Left ventricle myocardium inferior (tissue), 1 donor: ENCODE data around the gene ITPR1. TPM values are rescaled to one million over a fixed set of nuclear protein-coding genes. Genes with fewer than 3 reads are reported as not detected.

Source experiments
- DNase-seq: peaks from one replicate; pipeline ENCODE4 v3.0.0-alpha.2; 2020
- H3K27ac ChIP-seq: fragments of 200-600 bp; replicated peaks from 2 replicates; pipeline ENCODE4 v1.8.0; 2021
- H3K27me3 ChIP-seq: fragments of 200-600 bp; 2 replicates; pipeline ENCODE4 v1.8.0; 2021; ENCODE audit warnings: low read depth
- H3K36me3 ChIP-seq: fragments of 200-600 bp; 2 replicates; pipeline ENCODE4 v1.8.0; 2021
- H3K4me1 ChIP-seq: fragments of 200-600 bp; 2 replicates; pipeline ENCODE4 v1.8.0; 2021
- H3K4me3 ChIP-seq: fragments of 200-600 bp; 2 replicates; pipeline ENCODE4 v1.8.0; 2021; ENCODE audit warnings: mild to moderate bottlenecking, moderate library complexity
- H3K9me3 ChIP-seq: fragments of 200-600 bp; replicated peaks from 2 replicates; pipeline ENCODE4 v1.8.0; 2021
- CTCF ChIP-seq: fragments of 200-600 bp; IDR thresholded peaks from 2 replicates; pipeline ENCODE4 v1.8.0; 2021; ENCODE audit warnings: antibody characterized with exemption, mild to moderate bottlenecking, borderline replicate concordance
- intact Hi-C: fragments of 100-400 bp; cut with micrococcal nuclease; formaldehyde crosslinking; loops from one replicate; pipeline ENCODE4 v1.11.0; 2022
- total RNA-seq: library from RNA; stranded (reverse); fragmentation: NEBNext Ultra II Directional; extraction: Animal tissue kit (Norgen Biotek cat#: 25700); gene quantifications from one replicate; pipeline ENCODE4 v1.2.1, GENCODE V29; 2021
- donor health status: DM: no; HTN: yes; CAD: no; lungs with severe emphysema.

ITPR1 gene
- total RNA-seq, 1 donor from 2014 or later, result 29.0 TPM

- intact Hi-C loops, result no loop called here
- H3K27ac ChIP-seq, result no peak overlapping the region
- no peaks in the 10 kb centered on the region for H3K9me3 ChIP-seq
- TF ChIP-seq CTCF, result no peak
- H3K27me3 ChIP-seq, result no peaks in the 10 kb centered on the region
- H3K36me3 ChIP-seq, result no peaks in the 10 kb centered on the region
- DNase-seq, result no peak
- peaks cover 15% of the 10 kb centered on the region for H3K4me1 ChIP-seq
- H3K4me3 ChIP-seq, result no peak overlapping the region
These were observed 77.9 kb downstream of the ITPR1 start for GRCh38 chr3:4570840-4571621.

GRCh38 chr3:4571690-4572334 is 78.7 kb downstream of the ITPR1 start:
- H3K4me3 ChIP-seq, result no peak overlapping the region
- peak; percentile 25 for TF ChIP-seq CTCF
- DNase-seq, result no peak
- peaks cover 20% of the 10 kb centered on the region for H3K4me1 ChIP-seq
- no peaks in the 10 kb centered on the region for H3K9me3 ChIP-seq
- H3K36me3 ChIP-seq, result no peaks in the 10 kb centered on the region
- intact Hi-C loops, result no loop called here
- no peak overlapping the region for H3K27ac ChIP-seq
- no peaks in the 10 kb centered on the region for H3K27me3 ChIP-seq

- Histone ChIP-seq H3K4me1 (peaks cover 20% of the 10 kb centered on the region), H3K36me3 (no peaks in the 10 kb centered on the region), H3K4me3 (no peak overlapping the region), H3K9me3 (no peaks in the 10 kb centered on the region), H3K27ac (no peak overlapping the region), H3K27me3 (no peaks in the 10 kb centered on the region)
- no peak for TF ChIP-seq CTCF
- DNase-seq, result no peak
- intact Hi-C loops, result no loop called here
These were observed 80.0 kb downstream of the ITPR1 start for GRCh38 chr3:4573153-4573552.

- H3K27ac ChIP-seq, result no peak overlapping the region
- H3K36me3 ChIP-seq, result no peaks in the 10 kb centered on the region
- DNase-seq, result no peak
- H3K27me3 ChIP-seq, result no peaks in the 10 kb centered on the region
- peaks cover 20% of the 10 kb centered on the region for H3K4me1 ChIP-seq
- TF ChIP-seq CTCF, result no peak
- intact Hi-C loops, result no loop called here
- no peak overlapping the region for H3K4me3 ChIP-seq
- H3K9me3 ChIP-seq, result no peaks in the 10 kb centered on the region
These were observed 81.3 kb downstream of the ITPR1 start for GRCh38 chr3:4574426-4574965.

- H3K36me3 ChIP-seq, result no peaks in the 10 kb centered on the region
- H3K4me3 ChIP-seq, result no peak overlapping the region
- no peaks in the 10 kb centered on the region for H3K9me3 ChIP-seq
- peaks cover 24% of the 10 kb centered on the region for H3K4me1 ChIP-seq
- H3K27ac ChIP-seq, result peak overlapping the region; percentile 36
- no peaks in the 10 kb centered on the region for H3K27me3 ChIP-seq
- DNase-seq, result no peak
- TF ChIP-seq CTCF, result no peak
- intact Hi-C loops, result no loop called here
These were observed 82.2 kb downstream of the ITPR1 start for GRCh38 chr3:4575381-4575780.
